Immature natural killer cell (primary cell): ENCODE data around the gene NXN. TPM values are rescaled to one million over a fixed set of nuclear protein-coding genes. Genes with fewer than 3 reads are reported as not detected.
"Not testable (repeated sequence)": the region's sequence is repeated elsewhere in the genome, so short reads cannot be mapped to it uniquely, and the experiment has no call there.

Experiments
- DNase-seq, 3 donors: peaks; one replicate each; pipeline ENCODE4 v3.0.0; 2022; ENCODE audit warnings: mixed read lengths in 1 of 3
- H3K27ac Mint-ChIP-seq, 6 donors: one replicate each; pipeline ENCODE4 v1.8.0; 2020; ENCODE audit warnings: mixed read lengths in 6 of 6, mild to moderate bottlenecking in 5 of 6, inconsistent platforms in 4 of 6, moderate library complexity in 3 of 6
- H3K27me3 Mint-ChIP-seq, 3 donors: one replicate each; pipeline ENCODE4 v1.8.0; 2020 to 2021; ENCODE audit warnings: low read depth in 3 of 3, mild to moderate bottlenecking in 3 of 3, mixed read lengths in 3 of 3, moderate library complexity in 3 of 3, inconsistent platforms in 1 of 3
- H3K36me3 Mint-ChIP-seq, 3 donors: one replicate each; pipeline ENCODE4 v1.8.0; 2020; ENCODE audit warnings: mixed read lengths in 3 of 3, inconsistent platforms in 2 of 3, mild to moderate bottlenecking in 2 of 3
- H3K4me1 Mint-ChIP-seq, 2 donors: one replicate each; pipeline ENCODE4 v1.8.0; 2020; ENCODE audit warnings: inconsistent platforms in 2 of 2, mild to moderate bottlenecking in 2 of 2, mixed read lengths in 2 of 2, moderate library complexity in 1 of 2
- H3K4me3 Mint-ChIP-seq, 5 donors: one replicate each; pipeline ENCODE4 v1.8.0; 2020; ENCODE audit warnings: mild to moderate bottlenecking in 5 of 5, mixed read lengths in 5 of 5, inconsistent platforms in 3 of 5, moderate library complexity in 3 of 5
- H3K9me3 Mint-ChIP-seq, 6 donors: one replicate each; pipeline ENCODE4 v1.8.0; 2020; ENCODE audit warnings: mild to moderate bottlenecking in 6 of 6, mixed read lengths in 6 of 6, inconsistent platforms in 4 of 6, moderate library complexity in 3 of 6
- polyA plus RNA-seq, 3 donors: library from polyadenylated mRNA; unstranded; fragments of 300-500 nt; fragmentation: Illumina TruSeq; gene quantifications; one replicate each; pipeline ENCODE4 v1.2.3, GENCODE V29; 2021

The NXN gene
- polyA plus RNA-seq, 3 donors from 2014 or later: 0.19 TPM; not detected in 2

DNA sequence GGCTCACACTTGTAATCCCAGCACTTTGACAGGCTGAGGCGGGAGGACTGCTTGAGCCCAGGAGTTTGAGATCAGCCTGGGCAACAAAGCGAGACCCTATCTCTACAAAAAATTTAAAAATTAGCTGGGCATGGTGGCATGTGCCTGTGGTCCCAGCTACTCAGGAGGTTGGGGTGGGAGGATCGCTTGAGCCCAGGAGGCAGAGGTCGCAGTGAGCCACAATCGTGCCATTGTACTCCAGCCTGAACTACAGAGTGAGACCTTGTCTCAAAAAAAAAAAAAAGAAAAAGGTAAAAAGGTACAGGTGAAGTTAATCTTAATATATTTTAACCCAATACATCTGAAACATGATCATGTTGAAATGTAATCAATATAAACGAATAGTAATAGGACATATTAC lies 73.9 kb downstream of the NXN start:
- H3K27ac Mint-ChIP-seq, H3K4me3 Mint-ChIP-seq, H3K9me3 Mint-ChIP-seq, DNase-seq, H3K4me1 Mint-ChIP-seq, H3K36me3 Mint-ChIP-seq: not testable (repeated sequence)
- H3K27me3 Mint-ChIP-seq: peaks cover 4 to 10% (median 8%) of the 10 kb centered on the region in 3 donors

DNA sequence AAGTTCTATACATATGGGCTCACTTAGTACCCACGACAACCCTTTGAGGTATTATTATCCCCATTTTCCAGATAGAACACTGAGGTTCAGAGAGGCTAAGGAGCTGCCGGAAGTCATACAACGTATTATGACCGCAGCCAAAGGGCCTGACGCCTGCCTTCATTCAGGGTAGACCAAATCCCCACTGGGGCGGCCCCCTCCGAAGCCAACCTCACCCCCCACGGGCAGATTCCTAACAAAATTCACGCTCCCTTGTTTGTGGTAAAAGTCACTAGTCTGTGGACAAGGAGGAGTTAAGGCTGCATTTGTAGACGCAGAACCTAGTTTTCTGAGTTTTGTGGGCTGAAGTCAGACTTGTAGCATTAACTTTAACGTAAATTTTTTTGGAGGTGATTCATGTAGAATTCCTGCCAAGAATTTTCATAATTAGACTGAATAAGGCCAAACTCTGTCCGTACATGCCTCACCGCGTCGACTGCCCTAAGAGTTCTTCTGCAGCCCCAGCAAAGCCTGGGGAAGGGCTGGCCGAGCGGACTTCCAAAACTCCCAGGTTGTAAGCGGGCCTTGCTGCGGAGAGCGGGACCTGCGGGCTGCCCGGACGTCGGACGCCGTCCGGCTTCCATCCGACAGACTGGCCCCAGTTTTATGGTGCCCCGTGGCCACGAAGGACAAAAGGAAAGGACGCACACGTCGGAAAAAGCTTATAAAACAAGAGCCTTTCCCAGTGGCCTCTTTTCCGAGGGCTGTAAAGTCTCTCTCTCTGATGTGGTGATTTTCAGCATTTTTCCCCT lies 75.7 kb downstream of the NXN start:
- DNase-seq: no peak
- Mint-ChIP-seq H3K9me3 (no peaks in the 10 kb centered on the region), H3K4me1 (no peaks in the 10 kb centered on the region), H3K4me3 (no peak overlapping the region), H3K27ac (no peak overlapping the region), H3K27me3 (peaks cover 3 to 21% (median 7%) of the 10 kb centered on the region in 3 donors), H3K36me3 (no peaks in the 10 kb centered on the region)

DNA sequence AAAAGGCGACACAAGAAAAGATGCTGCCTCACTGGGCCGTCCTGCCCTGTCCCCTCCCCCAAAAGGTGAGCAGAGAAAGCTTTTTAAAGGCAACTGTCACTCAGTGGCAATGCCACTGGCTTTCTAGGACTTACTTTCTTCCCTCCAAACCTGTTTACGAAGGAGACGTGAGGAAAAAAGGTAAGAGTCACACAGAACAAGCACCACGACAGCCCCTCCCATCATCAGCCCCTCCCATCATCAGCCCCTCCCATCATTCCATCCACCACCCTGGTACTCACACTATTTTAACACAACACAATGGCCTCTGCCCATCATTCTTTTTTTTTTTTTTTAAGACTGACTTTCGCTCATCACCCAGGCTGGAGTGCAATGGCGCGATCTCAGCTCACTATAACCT lies 77.1 kb downstream of the NXN start:
- DNase-seq: no peak
- no peaks in the 10 kb centered on the region for H3K4me1 Mint-ChIP-seq
- no peak overlapping the region for H3K4me3 Mint-ChIP-seq
- H3K27me3 Mint-ChIP-seq: peaks cover 3 to 25% (median 11%) of the 10 kb centered on the region in 3 donors
- H3K27ac Mint-ChIP-seq: no peak overlapping the region
- H3K36me3 Mint-ChIP-seq: no peaks in the 10 kb centered on the region
- H3K9me3 Mint-ChIP-seq: no peaks in the 10 kb centered on the region

DNA sequence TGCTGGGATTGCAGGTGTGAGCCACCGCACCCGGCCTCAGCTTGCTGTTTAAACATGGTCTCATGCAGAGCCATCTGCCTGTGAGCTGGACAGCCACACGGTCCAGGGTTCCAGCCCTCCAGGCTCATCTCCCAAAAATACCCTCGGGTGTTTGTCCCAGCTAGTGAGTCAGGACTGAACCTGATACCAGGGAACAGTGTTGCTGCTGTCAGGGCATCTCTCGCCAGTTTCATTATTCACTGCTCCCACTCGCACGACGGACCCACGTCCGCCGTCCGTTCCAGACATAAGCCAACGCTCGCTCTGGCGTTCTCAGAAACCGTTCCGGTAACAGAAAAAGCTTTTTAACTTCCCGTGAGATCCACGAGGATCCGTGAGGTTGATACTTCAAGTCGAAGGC lies 77.6 kb downstream of the NXN start:
- Mint-ChIP-seq H3K27ac (no peak overlapping the region), H3K9me3 (no peaks in the 10 kb centered on the region), H3K27me3 (peaks cover 3 to 26% (median 11%) of the 10 kb centered on the region in 3 donors)

DNA sequence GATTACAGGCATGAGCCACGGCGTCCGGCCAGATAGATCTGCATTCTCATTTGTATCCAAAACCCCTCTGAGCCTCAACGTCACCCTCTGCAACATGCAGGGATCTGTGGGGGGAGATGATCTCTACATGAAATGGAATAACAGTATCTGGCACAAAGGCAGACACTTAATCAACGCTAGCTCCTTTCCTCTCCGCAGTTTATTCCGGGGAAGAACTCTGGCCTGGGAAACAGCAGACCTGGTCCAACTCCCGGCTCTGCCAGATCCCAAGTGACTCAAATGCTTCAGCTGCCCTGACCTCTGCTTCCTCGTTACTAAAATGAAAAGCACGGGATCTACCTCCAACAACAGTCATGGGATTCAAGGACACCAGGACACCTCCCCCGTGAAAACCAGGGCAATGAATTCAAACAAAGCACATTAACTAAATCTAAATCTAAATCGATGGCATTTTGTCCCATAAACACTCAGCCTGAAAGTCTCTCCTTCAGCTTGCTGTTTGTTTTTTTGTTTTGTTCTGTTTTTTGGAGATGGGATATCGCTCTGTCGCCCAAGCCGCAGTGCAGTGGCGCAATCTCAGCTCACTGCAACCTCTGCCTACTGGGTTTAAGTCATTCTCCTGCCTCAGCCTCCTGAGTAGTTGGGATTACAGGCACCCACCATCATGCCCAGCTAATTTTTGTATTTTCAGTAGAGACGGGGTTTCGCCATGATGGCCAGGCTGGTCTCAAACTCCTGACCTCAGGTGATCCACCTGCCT lies 78.2 kb downstream of the NXN start:
- Mint-ChIP-seq H3K4me3 (no peak overlapping the region), H3K36me3 (no peaks in the 10 kb centered on the region), H3K9me3 (no peaks in the 10 kb centered on the region), H3K27me3 (peaks cover 0 to 30% (median 11%) of the 10 kb centered on the region in 3 donors), H3K4me1 (no peaks in the 10 kb centered on the region), H3K27ac (no peak overlapping the region)
- no peak for DNase-seq

More for the DNA sequence above, 77.6 kb downstream of the NXN start:
- no peaks in the 10 kb centered on the region for H3K4me1 Mint-ChIP-seq
- DNase-seq: no peak
- H3K4me3 Mint-ChIP-seq: no peak overlapping the region
- no peaks in the 10 kb centered on the region for H3K36me3 Mint-ChIP-seq

DNA sequence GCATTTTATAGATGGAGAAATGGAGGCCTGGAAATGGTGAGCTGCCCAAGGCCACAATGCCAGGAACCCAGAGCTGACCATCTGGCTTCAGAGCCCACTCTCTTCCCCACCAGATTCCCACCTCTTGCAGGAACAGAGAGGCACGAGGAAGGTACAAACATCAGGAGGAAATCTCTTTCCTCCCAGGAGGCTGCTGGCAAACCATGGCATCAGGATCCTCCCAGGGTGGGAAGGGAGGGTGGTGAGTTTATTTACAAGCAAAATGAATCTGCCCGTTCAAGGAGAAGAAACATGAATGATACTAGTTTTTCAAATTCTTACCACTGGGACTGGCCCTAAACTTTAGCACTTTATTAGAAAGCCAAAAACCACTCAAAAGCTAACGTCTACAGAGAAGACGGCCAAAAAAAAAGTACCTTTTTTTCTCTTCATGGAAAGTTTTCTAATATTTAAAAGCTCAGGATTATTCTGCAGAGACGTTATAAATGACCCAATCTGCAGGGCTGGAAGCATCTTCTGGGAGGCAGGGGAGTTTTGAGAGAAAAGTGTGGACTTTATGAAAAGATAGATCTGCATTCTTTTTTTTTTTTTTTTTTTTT lies 79.1 kb downstream of the NXN start:
- H3K4me1 Mint-ChIP-seq: no peaks in the 10 kb centered on the region
- no peaks in the 10 kb centered on the region for H3K9me3 Mint-ChIP-seq
- DNase-seq: no peak
- no peaks in the 10 kb centered on the region for H3K36me3 Mint-ChIP-seq
- H3K27ac Mint-ChIP-seq: no peak overlapping the region
- H3K4me3 Mint-ChIP-seq: no peak overlapping the region
- peaks cover 2 to 28% (median 11%) of the 10 kb centered on the region in 3 donors for H3K27me3 Mint-ChIP-seq

DNA sequence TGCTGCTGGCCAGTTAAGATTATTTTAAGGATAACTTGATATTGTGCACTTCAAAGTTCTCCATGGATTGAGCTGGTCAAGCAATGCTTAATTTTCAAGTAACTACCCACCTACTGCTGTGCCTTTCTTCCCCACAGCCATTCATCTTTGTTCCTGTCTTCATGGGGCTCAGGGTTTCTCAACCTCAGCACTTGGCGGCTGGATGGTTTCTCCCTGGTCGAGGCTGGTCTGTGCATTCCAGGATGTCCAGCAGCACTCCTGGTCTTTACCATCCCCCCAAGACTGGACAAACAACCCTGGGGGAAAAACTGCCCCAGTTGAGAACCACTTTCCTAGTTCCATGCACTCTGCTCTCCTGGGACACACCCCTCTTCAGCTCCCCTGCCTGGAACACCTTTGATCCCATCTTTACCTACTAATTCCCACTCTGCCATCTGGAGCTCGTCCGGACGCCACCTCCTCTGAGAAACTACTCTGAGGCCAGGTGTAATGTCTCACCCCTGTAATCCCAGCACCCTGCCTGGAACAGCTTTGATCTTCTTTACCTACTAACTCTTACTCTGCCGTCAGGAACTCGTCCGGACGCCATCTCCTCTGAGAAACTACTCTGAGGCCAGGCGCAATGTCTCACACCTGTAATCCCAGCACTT lies 81.5 kb downstream of the NXN start:
- Mint-ChIP-seq H3K36me3 (no peaks in the 10 kb centered on the region), H3K9me3 (no peaks in the 10 kb centered on the region), H3K27ac (no peak overlapping the region), H3K4me1 (no peaks in the 10 kb centered on the region), H3K27me3 (peaks cover 2 to 28% (median 8%) of the 10 kb centered on the region in 3 donors), H3K4me3 (no peak overlapping the region)
- DNase-seq: no peak

DNA sequence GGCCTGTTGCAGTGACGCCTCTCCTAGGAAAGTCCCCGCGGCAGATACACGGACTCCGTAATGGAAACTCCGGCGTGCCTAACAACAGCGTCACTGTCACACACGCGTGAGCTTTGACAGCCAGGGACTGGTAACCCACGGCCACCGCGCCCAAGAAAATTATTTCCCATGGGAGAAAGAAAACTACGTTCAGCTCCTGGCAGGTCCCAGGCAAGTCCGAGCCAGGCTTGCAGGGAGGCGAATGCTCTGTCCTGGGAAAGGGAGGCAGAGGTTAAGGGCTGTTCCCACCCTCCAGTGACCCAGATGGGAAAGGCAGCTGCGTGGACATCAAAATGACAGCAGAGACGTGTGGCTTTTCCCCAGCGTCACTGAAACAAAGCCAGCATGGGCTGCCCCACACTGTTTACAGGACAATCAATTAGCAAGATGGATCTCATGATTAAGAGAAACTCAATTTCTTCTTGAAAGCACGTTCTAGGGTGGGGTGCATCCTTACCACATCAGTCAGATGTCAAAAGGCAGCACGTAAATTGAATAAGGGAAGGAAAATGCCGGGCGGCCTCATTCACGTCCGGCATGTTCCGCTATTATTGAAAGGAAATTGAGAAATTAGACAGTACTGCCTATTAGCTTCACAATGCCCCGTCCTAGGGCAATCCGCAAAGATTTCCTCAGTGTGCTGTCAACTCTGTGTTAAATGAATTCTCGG lies 82.5 kb downstream of the NXN start:
- Mint-ChIP-seq H3K27ac (no peak overlapping the region), H3K36me3 (no peaks in the 10 kb centered on the region), H3K4me1 (no peaks in the 10 kb centered on the region), H3K27me3 (peaks cover 2 to 30% (median 8%) of the 10 kb centered on the region in 3 donors), H3K4me3 (no peak overlapping the region), H3K9me3 (no peaks in the 10 kb centered on the region)
- no peak for DNase-seq

DNA sequence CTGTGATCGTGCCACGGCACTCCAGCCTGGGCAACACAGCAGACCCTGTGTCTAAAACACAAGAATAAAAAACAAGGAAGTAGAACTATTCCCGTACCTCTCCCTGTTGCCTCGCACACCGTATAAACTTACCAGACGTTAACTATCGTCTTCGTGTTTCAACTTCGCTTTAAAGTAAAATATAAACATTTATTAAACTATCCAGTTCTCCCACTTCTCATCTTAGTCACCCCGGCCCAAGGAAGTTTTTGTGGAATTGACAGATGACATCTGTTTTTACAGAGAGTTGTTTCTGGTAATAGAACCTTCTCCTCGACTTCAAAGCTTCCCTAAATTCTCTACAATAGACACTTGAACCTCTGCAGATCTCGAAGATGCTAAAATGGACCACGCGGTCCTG lies 83.1 kb downstream of the NXN start:
- DNase-seq: no peak
- Mint-ChIP-seq H3K36me3 (no peaks in the 10 kb centered on the region), H3K4me1 (no peaks in the 10 kb centered on the region), H3K27ac (no peak overlapping the region), H3K4me3 (no peak overlapping the region), H3K9me3 (no peaks in the 10 kb centered on the region), H3K27me3 (peaks cover 2 to 30% (median 8%) of the 10 kb centered on the region in 3 donors)

DNA sequence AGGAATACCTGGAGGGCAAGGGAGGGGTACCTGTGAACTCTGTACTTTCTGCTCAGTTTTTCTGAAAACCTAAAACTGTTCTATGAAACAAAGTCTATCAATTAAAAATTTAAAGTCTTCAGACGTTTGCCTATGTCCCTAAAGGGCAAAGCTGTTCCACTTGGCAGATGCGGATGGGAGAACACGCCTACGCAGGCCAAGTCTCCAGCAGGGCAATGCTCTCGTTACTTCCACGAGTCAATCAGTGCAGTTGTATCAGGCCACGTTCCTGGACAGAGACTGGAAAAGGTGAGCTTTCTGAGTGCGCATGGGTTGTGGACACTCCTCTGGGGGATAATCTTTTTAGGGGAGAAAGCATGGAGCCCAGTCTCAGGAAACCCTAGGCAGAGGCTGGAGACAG lies 86.6 kb downstream of the NXN start:
- no peak for DNase-seq
- Mint-ChIP-seq H3K4me3 (no peak overlapping the region), H3K4me1 (no peaks in the 10 kb centered on the region), H3K27ac (no peak overlapping the region), H3K27me3 (peaks cover 5 to 15% (median 11%) of the 10 kb centered on the region in 3 donors), H3K9me3 (no peaks in the 10 kb centered on the region), H3K36me3 (no peaks in the 10 kb centered on the region)

DNA sequence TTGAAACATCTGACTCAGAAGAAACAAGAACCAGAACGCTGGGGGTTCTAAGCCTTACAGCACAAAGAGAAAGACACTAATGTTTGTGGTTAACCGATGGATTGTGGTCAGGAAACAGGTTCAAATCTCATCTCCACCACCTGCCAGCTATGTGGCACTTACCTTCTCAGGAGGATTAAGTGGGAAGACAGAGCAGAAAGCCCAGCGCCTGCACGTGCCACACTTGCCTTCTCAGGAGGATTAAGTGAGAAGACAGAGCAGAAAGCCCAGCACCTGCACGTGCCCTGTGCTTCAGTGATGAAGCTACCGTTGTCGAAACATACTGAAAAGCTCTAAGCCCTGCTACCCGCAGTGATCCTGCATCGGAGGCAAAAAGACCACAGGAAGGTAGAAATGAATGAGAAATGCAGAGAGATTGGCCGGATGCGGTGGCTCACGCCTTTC lies 90.6 kb downstream of the NXN start:
- Mint-ChIP-seq H3K27me3 (peaks cover 4 to 13% (median 11%) of the 10 kb centered on the region in 3 donors), H3K27ac (no peak overlapping the region), H3K4me1 (no peaks in the 10 kb centered on the region), H3K36me3 (no peaks in the 10 kb centered on the region), H3K9me3 (no peaks in the 10 kb centered on the region), H3K4me3 (no peak overlapping the region)
- peak in 1 of 3 donors; percentile 16 for DNase-seq

DNA sequence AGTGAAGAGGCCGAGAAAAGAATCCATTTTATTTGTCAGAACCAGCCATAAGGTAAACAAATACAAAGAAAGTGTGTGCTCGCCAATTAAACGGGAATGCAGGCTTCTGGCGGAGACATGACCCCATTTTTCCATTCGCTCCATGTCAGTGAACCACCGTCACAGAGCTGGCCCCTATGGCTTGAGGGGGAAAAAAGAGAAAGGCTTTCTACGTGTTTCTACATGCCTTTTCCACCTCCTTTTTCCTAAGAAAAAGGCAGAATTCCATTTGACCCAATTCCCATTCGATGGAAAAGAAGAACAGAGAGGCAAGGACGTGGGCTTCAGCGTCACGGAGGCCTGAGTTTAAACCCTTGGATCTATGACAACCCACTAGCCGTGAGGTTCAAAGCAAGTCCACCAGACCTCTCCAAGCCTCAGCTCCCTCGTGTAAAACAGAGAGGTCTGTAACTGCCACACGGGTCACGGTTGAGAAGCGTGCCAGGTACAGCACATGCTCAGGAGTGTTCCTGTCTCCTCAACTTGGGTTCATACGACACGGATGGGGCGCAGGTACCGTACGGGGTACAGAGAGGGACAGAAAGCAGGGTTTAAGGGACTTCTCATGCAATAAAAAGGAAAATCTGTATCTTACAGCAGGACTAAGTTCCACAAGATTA lies 91.9 kb downstream of the NXN start:
- Mint-ChIP-seq H3K36me3 (no peaks in the 10 kb centered on the region), H3K4me3 (no peak overlapping the region), H3K9me3 (no peaks in the 10 kb centered on the region), H3K27ac (no peak overlapping the region), H3K4me1 (no peaks in the 10 kb centered on the region), H3K27me3 (peaks cover 7 to 16% (median 11%) of the 10 kb centered on the region in 3 donors)
- DNase-seq: no peak
